GM23248 (cell line): ENCODE data around the gene CCDC171.

ENCODE experiments used
- EZH2 ChIP-seq: fragments of 200-600 bp; sonication (generic); IDR thresholded peaks from 2 replicates; pipeline ENCODE4 v1.6.1; 2018; ENCODE audit warnings: antibody characterized with exemption, mild to moderate bottlenecking; ENCODE audit not compliant: insufficient read depth, poor library complexity, severe bottlenecking
- EZH2phosphoT487 ChIP-seq: fragments of 200-600 bp; sonication (generic); IDR thresholded peaks from 2 replicates; pipeline ENCODE4 v1.6.1; 2018; ENCODE audit warnings: antibody characterized with exemption, moderate library complexity, mild to moderate bottlenecking, low read depth; ENCODE audit not compliant: insufficient read depth

DNA sequence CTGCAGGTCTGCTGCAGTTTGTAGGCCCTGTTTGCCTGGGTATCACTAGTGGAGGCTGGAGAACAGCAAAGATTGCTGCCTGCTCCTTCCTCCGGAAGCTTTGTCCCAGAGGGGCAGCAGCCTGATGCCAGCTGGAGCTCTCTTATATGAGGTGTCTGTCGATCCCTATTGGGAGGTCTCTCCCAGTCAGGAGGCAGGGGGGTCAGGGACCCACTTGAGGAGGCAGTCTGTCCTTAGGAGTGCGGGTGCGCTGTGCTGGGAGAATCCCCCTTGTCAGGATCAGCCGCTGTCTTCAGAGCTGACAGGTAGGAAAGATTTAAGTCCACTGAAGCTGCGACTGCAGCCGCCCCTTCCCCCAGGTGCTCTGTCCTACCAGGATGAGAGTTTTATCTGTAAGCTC lies 64.9 kb downstream of the CCDC171 start:
- TF ChIP-seq EZH2 = no peak
- no peak for TF ChIP-seq EZH2phosphoT487
